Activated T-cell treated with anti-CD3 and anti-CD28 coated beads for 1 hour (primary cell): ENCODE results near the gene UBXN7.
"Not testable (repeated sequence)": the region's sequence is repeated elsewhere in the genome, so short reads cannot be mapped to it uniquely, and the experiment has no call there.

Experiments
- DNase-seq: peaks from one replicate; pipeline ENCODE4 v3.0.0-alpha.2; 2020; ENCODE audit warnings: low read depth

UBXN7 gene, protein sequence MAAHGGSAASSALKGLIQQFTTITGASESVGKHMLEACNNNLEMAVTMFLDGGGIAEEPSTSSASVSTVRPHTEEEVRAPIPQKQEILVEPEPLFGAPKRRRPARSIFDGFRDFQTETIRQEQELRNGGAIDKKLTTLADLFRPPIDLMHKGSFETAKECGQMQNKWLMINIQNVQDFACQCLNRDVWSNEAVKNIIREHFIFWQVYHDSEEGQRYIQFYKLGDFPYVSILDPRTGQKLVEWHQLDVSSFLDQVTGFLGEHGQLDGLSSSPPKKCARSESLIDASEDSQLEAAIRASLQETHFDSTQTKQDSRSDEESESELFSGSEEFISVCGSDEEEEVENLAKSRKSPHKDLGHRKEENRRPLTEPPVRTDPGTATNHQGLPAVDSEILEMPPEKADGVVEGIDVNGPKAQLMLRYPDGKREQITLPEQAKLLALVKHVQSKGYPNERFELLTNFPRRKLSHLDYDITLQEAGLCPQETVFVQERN

DNA sequence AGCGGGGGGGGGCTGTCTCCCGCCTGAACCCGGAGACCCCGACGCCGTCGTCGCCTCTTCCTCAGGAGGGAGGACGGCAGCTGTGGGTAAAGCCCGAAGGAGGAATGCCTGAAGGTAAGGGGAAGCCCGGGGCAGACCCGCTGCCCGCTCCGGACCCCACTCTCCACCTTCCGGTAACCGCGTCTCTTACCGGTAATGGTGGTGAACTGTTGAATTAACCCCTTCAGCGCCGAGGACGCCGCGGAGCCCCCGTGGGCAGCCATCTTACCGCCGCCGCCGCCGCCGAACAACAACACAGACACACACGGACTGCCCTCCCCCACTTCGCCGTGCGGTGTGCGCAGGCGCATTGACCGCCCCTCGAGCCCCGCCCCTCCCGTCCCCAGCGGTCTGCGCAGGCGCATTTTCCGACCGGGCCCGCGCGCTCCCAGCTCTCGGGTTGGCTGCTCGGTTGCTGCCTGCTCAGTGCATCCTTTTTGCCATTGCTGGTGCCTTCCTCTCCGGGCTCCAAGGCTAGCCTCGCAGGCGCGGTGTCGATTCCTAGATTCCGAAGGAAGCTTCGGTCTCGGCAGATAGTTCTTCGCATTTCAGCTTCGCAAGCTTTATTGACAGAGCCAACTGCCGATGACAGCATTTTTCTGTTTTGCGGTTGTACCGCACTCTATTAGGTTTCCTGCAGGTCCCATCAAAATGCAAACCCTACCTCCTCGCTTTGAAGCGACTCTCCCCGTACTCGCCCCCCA, at the start of gene UBXN7:
TSS of gene UBXN7 (minus strand) at position 291 of the 743 bp plus-strand sequence. CDS start at position 263, 28 bp downstream.
- peak; percentile 99 for DNase-seq

- no peak for DNase-seq
Observed at GRCh38 chr3:196477678-196478077, 45.5 kb upstream of the UBXN7 start.

DNA sequence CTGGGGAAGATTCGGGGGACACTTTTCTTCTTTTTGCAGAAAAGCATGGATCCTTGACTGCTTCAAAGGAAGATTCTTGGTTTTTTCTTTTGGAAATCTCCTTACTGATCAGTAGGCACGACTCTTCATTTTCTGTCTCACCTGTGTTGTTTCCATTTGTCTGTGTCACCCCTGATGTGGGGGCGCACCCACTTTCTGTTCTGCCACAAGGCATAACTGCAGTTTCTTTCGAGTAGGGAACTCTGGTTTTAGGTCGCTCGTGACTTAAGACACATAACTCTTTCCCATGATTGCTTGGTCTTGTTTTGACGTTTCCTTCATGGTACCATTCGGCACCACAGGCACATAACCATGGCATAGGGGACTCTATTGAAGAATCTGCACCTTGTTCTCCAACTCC, 40.1 kb upstream of the UBXN7 start:
- DNase-seq: no peak

GRCh38 chr3:196471551-196471950, 39.3 kb upstream of the UBXN7 start:
- DNase-seq: no peak

GRCh38 chr3:196470182-196470581, 38.0 kb upstream of the UBXN7 start:
- DNase-seq: not testable (repeated sequence)

DNA sequence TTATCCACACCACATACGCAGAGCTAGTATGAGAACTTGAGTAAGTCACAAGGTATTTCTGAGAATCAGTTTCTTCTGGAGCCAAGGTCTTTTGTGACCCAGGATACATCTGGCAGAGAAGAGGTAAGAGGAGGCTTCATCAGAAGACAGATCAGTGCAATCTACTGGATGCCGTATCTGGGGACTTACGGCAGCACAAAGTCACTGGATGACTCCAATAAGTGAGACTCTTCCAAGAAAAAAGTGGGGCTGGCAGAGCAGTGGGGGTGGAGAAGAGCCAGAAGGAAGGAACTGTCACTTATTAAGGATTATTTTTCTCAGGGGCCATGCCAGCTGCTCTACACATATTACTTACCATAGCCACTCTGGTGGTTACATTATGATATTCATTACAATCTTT, 31.6 kb upstream of the UBXN7 start:
- DNase-seq: no peak

- DNase-seq: no peak
Observed at GRCh38 chr3:196463478-196463756, 31.2 kb upstream of the UBXN7 start.

- not testable (repeated sequence) for DNase-seq
Observed at GRCh38 chr3:196462680-196463477, 30.7 kb upstream of the UBXN7 start.

DNA sequence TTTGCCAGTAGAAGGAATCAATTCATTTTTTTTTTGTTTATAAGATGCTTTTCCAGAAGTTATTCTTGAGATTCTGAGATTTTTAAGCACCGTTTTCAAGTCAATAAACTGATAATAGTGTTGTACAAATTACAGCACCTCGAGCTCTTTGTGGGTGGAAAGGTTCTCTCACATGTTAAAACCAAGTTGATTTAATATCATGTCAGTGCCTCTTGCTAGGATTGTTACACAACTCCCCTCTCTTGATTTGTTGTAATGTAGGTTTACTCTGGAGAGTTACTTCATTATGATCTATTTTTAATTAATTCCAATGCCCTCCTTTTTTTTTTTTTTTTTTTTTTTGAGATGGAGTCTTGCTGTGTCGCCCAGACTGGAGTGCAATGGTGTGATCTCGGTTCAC, 25.8 kb upstream of the UBXN7 start:
- no peak for DNase-seq

GRCh38 chr3:196457470-196457869, 25.2 kb upstream of the UBXN7 start:
- not testable (repeated sequence) for DNase-seq

DNA sequence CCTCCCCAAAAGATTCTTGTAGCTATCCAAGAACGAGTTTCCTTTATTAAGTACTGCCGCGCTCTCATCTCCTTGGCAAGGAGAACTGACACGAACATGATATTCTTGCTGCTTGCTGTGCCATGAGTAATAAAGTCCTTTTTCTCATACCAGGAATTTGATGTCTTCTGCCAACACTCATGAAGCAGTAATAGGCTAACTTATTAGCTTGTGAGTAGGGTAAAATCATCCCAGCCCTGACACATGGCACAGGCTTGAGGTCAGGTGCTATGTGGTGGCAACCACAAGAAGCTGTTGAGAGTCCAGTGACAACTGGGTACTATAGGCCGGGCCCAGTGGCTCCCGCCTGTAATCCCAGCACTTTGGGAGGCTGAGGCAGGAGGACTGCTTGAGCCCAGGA, 22.7 kb upstream of the UBXN7 start:
- DNase-seq: no peak

DNA sequence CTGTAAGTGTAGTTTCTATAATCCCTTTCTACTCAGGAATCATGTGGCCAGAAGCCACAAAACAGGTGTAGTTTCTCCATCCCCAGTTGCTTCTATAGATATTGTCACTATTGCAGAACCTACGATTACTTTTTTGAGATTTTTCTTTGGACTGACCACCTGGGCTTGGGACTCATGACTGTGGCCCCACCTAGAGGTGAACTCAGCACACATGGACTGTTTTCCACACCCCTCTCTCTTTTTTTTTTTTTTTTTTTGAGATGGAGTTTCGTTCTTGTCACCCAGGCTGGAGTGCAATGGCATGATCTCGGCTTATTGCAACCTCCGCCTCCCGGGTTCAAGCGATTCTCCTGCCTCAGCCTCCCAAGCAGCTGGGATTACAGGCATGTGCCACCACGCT, 13.2 kb upstream of the UBXN7 start:
- not testable (repeated sequence) for DNase-seq

DNA sequence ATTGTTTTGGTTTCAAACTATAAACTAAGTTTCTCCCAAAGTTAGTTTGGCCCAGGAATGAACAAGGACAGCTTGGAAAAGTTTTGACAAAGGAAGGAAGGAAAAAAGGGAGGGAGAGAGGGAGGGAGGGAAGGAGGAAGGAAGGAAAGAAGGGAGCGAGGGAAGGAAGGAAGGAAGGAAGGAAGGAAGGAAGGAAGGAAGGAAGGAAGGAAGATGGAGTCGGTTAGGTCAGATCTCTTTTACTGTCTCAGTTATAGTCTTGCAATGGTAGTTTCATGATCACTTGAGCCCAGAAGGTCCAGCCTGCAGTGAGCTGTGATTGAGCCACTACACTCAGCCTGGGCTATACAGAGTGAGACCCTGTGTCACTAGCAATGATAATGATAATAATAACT, 12.3 kb upstream of the UBXN7 start:
- no peak for DNase-seq

DNA sequence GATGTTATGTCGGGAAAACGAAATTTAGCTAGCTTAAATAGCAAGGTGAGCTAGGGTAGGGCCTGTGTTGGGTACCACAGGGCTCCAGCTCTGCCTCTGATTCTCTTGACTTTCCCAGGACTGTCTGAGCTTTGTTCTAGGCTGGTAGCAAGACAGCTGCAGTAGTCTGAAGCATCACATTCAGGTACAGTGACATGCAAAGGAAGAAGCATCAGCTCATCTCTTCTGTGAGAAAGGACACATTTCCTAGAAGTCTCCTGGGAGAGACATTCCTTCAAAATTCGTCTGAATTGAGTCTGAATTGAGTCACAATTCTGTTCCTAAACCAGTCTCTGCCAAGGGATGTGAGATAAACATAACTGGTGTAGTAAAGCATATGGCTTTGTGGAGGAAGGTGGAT, 8.5 kb upstream of the UBXN7 start:
- no peak for DNase-seq

DNA sequence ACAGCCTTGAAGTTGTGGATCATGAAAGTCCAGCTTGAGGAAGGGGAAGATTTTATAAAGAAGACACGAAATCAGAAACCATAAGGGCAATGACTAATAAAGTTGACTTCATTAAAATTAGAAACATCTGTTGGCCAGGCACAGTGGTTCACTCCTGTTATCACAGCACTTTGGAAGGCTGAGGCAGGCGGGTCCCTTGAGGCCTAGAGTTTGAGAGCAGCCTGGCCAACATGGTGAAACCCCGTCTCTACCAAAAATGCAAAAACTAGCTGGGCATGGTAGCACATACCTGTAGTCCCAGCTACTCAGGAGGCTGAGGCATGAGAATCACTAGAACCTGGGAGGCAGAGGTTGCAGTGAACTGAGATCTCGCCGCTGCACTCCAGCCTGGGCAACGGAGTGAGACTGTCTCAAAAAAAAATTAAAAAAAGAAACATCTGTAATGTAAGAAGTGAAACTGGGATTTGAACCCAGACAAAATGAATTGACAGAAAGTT, 7.9 kb upstream of the UBXN7 start:
- no peak for DNase-seq

GRCh38 chr3:196431181-196432136, 768 bp downstream of the UBXN7 start:
- DNase-seq: peak; percentile 4

GRCh38 chr3:196428041-196428440, 4.2 kb downstream of the UBXN7 start:
- no peak for DNase-seq

GRCh38 chr3:196424421-196424820, 7.8 kb downstream of the UBXN7 start:
- DNase-seq: not testable (repeated sequence)

DNA sequence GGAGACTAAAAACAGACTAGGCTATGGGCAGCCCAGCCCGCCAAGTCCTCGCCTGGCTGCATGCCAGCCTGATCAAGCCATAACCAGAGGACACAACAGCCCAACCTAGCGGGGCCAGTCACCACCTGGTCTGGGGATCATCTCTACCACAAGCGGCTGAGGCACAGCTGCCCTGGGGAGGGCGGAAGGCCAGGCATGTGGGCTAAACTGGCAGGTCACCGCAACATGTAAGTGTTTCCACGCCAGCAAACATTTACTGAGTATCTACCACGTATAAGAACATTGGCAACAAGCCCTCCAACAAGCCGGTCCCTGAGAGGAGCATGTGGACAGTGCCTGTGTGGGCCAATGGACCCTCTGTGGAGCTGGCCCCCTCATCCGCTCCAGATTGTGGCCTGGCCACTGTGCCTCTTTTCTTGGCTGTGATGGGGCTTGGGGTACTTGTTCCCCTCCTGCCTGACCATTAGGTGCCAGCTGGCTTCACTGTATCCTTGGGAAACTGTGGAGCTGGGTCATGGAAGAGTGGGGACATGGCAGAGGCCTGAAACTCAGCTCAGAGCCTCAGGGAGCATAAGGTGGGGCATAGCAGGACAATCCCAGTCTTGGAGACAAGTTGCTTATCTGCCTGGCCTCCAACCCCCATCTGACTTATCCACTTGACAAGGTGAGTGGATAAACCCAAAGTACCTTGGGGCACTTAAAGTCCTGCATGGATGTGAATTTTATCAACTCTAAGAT, 9.0 kb downstream of the UBXN7 start:
- DNase-seq: no peak

DNA sequence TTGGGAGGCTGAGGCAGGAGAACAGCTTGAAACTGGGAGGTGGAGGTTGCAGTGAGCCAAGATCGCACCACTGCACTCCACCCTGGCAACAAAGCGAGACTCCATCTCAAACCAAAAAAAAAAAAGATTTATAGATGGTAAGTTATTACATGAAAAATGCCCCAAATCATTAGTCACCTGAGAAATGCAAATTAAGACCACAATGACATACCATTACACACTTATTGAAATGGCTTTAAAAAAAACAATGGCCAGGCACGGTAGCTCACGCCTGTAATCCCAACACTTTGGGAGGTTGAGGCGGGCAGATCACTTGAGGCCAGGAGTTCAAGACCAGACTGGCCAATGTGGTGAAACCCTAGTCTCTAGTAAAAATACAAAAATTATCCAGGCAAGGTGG, 10.6 kb downstream of the UBXN7 start:
- not testable (repeated sequence) for DNase-seq

DNA sequence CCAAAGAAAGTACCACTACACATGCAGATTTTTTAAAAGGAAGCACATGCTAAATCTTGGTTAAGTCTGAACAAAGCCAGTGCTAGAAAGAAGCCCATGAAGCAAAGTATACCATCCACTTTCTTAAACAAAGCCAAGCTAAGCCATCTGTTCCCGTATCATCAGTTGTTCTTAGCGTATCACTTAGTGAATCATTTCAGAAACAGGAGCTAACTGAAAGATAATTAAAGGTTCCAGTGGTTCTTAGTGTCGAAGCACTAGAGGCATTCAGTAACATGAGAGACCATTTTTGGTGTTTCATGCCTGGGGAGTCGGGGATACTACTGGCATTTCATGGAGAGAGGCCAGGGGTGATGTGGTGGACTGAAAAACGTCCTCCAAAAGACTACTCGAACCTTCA, 12.8 kb downstream of the UBXN7 start:
- no peak for DNase-seq
